Thyroid gland (tissue), 4 donors: ENCODE measurements around the gene AP2S1.

ENCODE experiments used
- CTCF ChIP-seq, 6 experiments: fragments of 200-600 bp in 3 of 6; fragments of 450-650 bp in 3 of 6; sonication (generic) in 3 of 6; IDR thresholded peaks; one replicate each; pipeline ENCODE4 v1.5.1; 2016 to 2019; ENCODE audit warnings: antibody characterized with exemption in 6 of 6, mild to moderate bottlenecking in 2 of 6, inconsistent platforms in 1 of 6, moderate library complexity in 1 of 6
- POLR2A ChIP-seq, 2 donors: fragments of 450-650 bp; IDR thresholded peaks; one replicate each; pipeline ENCODE4 v1.6.1; 2017; ENCODE audit warnings: antibody characterized with exemption in 2 of 2, mild to moderate bottlenecking in 2 of 2, moderate library complexity in 1 of 2

- no peak for TF ChIP-seq CTCF (IDR thresholded peaks at IDR 0.05)
- no peak for TF ChIP-seq POLR2A (IDR thresholded peaks at IDR 0.05)
Measured at GRCh38 chr19:46834984-46835383, 15.7 kb downstream of the AP2S1 start.
